ENCODE data around the gene GNAT1. TPM values are rescaled to one million over a fixed set of nuclear protein-coding genes. Genes with fewer than 3 reads are reported as not detected.

Gene GNAT1
- total RNA-seq, 1 donor from 2014 or later, result not detected

DNA sequence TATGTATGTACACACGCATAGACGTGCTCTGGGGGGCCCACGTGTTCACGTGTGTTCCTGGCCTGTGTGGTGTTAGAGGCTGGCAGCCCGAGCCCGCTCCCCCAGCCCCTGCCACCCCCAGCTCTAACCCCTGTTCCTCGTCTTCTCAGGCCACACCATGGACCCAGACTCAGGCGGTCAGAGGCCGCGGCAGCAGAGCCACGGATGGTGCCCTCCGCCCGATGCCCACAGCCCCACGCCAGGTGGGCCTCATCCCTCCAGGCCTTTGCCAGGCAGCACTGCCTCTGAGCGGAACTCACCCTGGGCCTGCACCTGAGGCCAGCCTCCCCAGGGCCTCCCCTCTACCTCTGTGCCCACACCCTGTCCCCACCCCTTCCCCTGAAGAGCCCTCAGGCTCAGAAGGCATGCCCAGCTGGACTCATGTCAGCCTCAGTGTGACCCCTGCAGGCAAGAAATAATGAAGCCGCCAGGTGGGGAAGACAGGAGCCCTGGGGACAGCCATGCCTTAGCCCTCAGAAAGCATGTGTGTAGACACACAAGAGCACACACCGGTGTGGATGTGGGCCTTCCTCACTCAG lies 16.4 kb upstream of the GNAT1 start:
- intact Hi-C loops (cut with micrococcal nuclease), result no loop called here

- intact Hi-C loops (cut with micrococcal nuclease), result no loop called here
Observed at GRCh38 chr3:50177346-50177745, 14.1 kb upstream of the GNAT1 start.

GRCh38 chr3:50179710-50180109 lies 11.7 kb upstream of the GNAT1 start:
- intact Hi-C loops (cut with micrococcal nuclease), result no loop called here

- intact Hi-C loops (cut with micrococcal nuclease), result no loop called here
Observed at GRCh38 chr3:50181985-50182384, 9.4 kb upstream of the GNAT1 start.

DNA sequence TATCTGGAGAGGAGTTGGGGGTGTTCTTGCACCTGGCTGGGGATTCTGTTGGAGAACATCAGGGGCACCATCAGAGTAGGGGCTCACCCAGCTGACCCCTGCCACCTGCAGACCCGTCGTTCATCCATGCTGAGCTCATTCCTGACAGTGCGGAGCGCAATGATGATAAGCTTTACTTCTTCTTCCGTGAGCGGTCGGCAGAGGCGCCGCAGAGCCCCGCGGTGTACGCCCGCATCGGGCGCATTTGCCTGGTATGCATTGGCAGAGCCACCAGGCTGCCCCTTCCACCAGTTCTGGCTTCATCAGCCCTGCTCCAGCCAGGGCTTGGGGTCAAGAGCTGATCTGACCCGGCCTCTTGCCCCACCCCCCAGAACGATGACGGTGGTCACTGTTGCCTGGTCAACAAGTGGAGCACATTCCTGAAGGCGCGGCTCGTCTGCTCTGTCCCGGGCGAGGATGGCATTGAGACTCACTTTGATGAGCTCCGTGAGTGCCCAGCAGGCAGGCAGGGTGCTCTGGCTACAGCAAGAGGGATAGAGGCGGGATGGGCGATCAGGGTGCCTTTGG lies 8.8 kb upstream of the GNAT1 start:
- intact Hi-C loops (cut with micrococcal nuclease), result no loop called here

DNA sequence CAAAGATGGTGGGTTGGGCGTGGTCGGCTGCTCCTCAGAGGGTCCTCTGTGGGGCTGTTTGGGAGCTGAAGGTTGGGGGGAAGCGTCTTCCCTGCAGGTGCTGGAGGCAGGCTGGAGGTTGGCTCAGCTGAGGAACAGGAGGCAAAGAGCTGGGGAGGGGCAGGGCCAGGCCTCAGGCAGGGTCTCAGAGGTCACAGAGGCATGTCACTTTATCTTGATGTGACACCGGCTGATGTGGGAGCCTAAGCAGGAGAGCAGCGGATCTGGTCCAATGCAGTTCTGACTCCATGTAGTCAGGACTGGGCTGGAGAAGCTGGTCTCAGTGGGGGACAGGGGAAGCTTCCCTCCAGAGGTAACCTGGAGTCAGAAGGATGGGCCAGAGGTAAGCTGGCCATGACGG lies 7.7 kb upstream of the GNAT1 start:
- intact Hi-C loops (cut with micrococcal nuclease), result no loop called here

GRCh38 chr3:50184242-50184978 lies 7.0 kb upstream of the GNAT1 start:
- intact Hi-C loops (cut with micrococcal nuclease), result no loop called here

DNA sequence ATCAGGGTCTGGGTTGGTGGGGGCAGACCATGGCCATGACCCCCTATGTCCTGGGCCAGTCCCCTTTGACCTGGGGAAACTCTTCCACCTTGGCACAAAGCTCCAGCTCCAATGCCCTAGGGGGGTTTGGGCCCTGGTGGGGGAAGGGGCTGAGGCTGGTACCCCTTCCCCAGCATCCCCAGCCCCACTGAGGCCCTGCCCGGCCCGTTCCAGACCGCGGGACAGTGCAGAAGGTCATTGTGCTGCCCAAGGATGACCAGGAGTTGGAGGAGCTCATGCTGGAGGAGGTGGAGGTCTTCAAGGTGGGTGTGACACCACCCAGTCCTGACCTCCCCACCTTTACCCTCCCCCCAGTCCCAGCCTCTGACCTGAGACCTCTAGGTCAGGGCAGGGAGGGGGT lies 6.2 kb upstream of the GNAT1 start:
- intact Hi-C loops (cut with micrococcal nuclease), result no loop called here

DNA sequence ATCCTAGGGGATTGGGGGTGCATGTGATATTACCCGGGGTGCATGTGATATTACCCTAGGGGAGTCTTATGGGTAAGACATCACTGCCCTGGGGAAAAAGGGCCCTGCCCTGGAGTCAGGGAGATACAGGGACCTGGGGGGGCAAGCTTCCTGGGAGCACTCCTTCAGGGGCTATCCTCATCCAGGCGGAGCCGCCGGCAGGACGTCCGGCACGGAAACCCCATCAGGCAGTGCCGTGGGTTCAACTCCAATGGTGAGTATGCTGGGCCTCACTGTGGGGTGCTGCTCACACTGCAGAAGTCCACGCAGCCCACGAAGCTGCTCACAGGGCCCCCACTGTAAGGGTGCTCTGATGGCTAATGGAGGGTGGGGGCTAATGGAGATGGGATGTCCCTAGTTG lies 5.3 kb upstream of the GNAT1 start:
- intact Hi-C loops (cut with micrococcal nuclease), result no loop called here

- intact Hi-C loops (cut with micrococcal nuclease), result no loop called here
Observed at GRCh38 chr3:50187750-50188149, 3.7 kb upstream of the GNAT1 start.

- intact Hi-C loops (cut with micrococcal nuclease), result loop anchor here (1.0 kb wide), 1 partner anchor 68 kb away; no protein-coding TSS in a partner anchor
Observed at GRCh38 chr3:50189274-50189673, 2.1 kb upstream of the GNAT1 start.

DNA sequence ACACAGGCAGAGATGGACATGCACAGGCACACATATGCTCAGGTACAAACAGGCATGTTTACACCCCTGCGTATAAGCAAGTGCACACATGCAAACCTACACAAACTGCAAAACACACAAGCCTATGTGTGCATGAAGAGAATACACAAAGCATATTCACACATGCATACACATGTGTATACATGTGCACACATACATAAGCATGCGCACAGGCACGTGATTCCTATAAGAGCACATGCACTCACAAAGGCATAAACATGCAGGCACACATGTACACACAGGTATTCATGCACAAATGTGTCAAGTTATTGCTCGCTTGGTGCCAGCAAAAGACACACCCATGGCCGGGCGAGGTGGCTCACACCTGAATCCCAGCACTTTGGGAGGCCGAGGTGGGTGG lies 1.4 kb upstream of the GNAT1 start:
- intact Hi-C loops (cut with micrococcal nuclease), result loop anchor here (1.0 kb wide), 1 partner anchor 69 kb away; no protein-coding TSS in a partner anchor

DNA sequence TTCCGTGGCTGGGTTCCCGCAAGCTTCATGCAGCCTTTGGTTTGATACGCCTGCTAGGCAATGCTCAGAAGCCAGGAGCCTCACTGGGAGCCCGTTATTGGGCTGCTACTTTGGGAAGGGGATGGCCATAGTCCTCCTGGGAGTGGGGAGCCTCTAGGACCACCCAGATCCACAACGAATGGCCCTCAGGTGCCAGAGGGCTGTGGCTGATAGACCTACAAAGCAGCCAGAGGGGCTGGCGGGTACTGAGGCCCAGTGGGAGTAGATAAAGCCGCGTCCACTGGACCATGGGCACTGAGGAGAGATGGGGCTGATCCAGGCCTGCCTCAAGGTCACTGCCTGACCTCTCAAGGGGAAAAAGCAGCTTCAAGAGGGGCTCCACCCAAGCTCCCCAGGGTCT lies 714 bp downstream of the GNAT1 start:
- intact Hi-C loops (cut with micrococcal nuclease), result loop anchor here (1.0 kb wide), 1 partner anchor 81 kb away; no protein-coding TSS in a partner anchor

DNA sequence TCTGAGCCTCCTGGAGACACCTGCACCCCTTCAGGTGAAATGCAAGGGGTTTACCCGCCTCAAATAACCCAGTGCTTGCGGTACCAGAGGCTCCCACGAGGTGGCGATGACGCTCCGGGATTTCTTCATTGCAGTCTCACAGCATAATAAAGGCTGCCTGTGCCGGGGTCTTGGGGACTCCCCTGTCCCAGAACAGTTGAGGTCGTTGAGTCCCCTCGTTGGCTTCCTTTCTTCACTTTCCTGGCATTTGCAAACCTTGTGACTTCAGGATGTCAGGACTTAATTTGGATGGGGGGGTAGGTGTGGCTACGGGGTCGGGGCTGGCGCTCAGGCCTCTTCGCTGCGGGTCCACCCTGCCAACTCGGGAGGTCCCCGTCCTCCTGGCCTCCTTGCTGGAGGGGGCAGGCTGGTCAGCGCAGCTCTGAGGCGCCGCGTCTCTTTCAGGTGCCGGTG lies 1.3 kb downstream of the GNAT1 start:
- intact Hi-C loops (cut with micrococcal nuclease), result loop anchor here (1.0 kb wide), 1 partner anchor 81 kb away; no protein-coding TSS in a partner anchor

- intact Hi-C loops (cut with micrococcal nuclease), result no loop called here
Observed at GRCh38 chr3:50193286-50193685, 1.9 kb downstream of the GNAT1 start.

GRCh38 chr3:50193746-50194127 lies 2.3 kb downstream of the GNAT1 start:
- intact Hi-C loops (cut with micrococcal nuclease), result loop anchor here (1.0 kb wide), 2 partner anchors 33 to 53 kb away; no protein-coding TSS in a partner anchor

GRCh38 chr3:50194128-50194902 lies 2.9 kb downstream of the GNAT1 start:
- intact Hi-C loops (cut with micrococcal nuclease), result loop anchor here (1.0 kb wide), 2 partner anchors 32 to 52 kb away; no protein-coding TSS in a partner anchor

DNA sequence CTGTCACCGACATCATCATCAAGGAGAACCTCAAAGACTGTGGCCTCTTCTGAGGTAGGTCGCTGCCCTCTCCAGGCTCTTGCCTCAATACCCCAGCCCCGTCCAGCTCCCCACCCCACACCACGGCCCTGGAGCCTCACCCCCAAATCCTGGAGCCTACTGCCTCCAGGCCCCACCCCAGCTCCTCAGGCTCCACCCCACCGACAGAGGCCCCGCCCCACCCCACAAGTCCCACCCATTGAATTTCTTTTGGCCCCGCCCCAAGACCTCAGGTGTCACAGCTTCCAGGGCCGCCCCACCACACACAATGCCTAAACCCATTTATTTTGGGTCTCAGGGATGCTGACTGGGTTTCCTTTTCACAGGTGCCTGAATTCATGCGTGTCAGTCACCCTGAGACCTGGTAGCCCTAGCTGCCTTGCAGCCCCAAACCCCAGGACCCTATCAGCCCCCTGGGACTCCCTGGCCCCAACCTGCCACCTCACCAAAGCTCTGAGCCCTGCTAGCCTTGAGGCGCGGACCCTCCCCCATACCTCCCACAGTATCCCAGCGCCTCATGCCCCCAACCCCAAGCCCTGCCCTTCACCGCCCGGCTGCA lies 3.6 kb downstream of the GNAT1 start:
- intact Hi-C loops (cut with micrococcal nuclease), result loop anchor here (1.0 kb wide), 2 partner anchors 31 to 51 kb away; no protein-coding TSS in a partner anchor

DNA sequence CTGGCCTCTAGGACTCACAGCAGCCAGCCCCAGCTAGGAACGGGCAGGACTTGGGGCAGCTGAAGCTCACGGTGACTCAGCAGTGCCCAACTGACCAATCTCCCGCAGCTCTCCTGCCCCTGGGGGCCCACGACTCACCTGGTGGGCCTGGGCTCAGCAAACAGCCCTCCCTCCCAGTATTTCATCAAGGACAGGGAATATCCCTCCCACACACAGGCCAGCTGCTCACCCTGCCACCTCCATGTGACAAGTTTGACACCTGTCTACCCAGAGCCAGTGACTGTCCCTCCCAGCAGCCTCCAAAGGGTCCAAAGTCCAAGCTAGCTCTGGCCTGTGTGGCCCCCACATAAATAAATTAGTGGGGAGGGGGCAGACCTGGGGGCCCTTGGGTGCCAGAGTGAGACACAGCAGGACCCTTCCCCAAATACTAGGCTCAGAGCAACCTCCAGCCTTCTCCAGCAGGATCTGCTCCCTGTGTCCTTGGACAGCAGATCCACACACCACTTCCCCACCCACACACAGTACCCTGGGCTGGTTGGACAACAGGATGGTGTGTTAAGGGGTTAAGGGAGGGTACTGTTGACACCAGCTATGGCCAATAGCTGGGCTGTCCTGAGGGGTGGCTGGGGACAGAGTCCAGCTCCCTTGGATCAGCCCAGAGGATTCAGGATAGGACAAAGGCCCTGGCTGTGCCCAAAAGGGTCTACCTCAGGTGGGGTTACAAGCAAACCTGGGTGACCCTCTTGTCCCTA lies 4.3 kb downstream of the GNAT1 start:
- intact Hi-C loops (cut with micrococcal nuclease), result no loop called here

DNA sequence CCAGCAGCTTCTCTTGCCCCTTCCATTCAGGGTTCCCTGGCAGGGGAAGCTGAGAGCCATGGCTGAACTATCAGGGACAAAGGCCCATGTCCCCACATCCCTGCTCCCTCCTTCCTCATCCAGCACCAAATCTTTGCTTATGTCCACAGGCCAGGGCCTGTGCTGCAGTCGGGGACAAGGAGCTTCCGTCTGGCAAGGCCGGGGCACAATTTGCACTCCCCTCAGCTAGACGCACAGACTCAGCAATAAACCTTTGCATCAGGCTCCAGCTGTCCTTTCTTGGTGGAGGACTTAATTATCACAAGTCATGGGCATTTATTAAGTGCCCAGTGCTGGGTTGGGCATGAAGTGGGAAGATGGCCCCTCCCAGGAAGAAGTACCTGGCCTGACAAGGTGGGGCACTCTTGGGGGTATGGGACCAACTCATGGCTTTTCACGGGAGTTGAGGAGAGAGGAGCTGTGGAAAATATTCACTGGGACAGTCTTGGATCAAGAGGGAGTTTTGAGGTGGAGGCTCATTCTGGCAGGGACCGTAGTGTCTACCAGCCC lies 4.9 kb downstream of the GNAT1 start:
- intact Hi-C loops (cut with micrococcal nuclease), result no loop called here

All from T-helper 2 cell treated with Interferon-gamma antibody and Interleukin-4, amounts not matched to agents 100 ng/mL and 5 ng/mL, for 36 hours (primary cell).